HG03457 (cell line): ENCODE data around the gene ALDH3A2.
"Not testable (repeated sequence)": the region's sequence is repeated elsewhere in the genome, so short reads cannot be mapped to it uniquely, and the experiment has no call there.

Experiments used
- ATAC-seq: cut with Tn5 transposase; IDR thresholded peaks from one replicate; pipeline ENCODE4 v1.9.1; 2021; ENCODE audit warnings: moderate number of reproducible peaks; ENCODE audit not compliant: unreplicated experiment

The ALDH3A2 gene

DNA sequence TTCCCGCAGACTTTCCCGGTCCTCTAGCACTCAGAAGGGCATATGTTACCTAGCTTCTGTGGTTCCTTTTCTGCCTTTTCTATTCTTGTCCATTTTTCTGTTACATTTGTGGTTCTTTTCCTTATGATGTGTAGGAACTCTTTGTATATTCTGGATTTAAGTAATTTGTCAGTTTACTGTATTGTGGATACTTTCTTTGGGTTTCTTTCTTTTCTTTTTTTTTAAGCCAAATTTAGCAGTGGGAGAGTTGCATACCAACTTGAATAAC, 657 bp downstream of the ALDH3A2 start:
- ATAC-seq, result no peak

DNA sequence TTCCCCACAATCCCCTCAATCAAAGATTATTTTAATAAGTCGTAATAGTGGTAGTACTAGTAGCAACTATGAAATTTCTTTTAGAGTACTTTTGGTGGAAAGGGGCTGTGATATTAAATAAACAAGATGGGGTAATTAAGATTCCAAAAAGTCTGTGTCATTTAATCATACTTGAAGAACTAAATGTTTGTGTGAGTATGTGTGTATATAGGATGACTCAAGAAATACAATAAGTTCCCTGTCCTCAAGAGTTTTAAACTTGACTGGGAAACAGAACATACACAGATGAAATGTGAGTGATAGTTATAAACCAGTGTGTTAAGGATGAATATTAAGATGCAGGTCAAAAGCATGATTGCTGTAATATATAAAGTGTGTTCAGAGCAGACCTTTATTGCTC, 2.3 kb downstream of the ALDH3A2 start:
- ATAC-seq, result no peak

DNA sequence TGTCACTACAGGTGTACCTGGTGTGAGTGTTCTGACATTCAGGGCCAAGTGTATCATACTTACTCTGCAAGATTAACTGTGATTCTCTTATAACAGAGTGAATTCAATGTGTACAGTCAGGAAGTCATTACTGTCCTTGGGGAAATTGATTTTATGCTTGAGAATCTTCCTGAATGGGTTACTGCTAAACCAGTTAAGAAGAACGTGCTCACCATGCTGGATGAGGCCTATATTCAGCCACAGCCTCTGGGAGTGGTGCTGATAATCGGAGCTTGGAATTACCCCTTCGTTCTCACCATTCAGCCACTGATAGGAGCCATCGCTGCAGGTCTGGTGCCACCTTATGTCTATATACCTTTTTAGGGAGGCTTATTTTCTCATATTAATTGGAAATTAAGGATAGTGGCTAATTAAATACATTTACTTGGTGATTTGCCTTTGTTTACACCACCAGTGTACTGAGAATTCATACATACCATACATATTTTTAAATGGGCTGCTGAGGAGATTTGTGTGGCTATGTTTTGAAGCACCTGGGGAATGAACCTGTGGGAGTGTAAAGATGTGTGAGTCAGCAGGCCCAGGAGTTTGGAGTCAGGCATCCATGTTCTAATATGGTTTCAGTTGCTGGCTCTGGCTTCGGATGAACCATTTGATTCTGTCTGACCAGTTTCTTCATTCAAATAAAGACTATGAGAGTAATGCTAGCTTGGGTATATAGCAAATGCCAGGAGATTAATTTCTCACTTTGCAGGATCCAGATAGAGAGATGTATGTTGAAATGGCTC, 3.1 kb downstream of the ALDH3A2 start:
- ATAC-seq, result no peak

DNA sequence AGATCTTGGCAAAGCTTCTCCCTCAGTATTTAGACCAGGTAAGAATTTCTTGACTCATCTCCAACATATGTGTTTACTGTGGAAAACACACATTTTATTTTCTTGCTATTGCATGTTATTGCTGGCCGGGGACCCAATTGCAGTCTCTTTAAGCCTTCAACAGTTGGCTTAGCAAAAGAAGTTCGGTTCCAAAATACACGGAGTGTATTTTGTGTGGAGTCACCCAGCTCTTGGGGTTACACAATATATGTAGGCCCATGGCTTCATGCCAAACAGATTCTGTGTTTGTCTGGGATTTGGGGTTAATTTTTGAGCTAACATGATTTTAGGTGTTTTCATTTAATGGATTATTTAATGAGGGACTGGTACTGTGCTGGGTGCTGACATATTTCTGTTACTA, 4.0 kb downstream of the ALDH3A2 start:
- no peak for ATAC-seq

DNA sequence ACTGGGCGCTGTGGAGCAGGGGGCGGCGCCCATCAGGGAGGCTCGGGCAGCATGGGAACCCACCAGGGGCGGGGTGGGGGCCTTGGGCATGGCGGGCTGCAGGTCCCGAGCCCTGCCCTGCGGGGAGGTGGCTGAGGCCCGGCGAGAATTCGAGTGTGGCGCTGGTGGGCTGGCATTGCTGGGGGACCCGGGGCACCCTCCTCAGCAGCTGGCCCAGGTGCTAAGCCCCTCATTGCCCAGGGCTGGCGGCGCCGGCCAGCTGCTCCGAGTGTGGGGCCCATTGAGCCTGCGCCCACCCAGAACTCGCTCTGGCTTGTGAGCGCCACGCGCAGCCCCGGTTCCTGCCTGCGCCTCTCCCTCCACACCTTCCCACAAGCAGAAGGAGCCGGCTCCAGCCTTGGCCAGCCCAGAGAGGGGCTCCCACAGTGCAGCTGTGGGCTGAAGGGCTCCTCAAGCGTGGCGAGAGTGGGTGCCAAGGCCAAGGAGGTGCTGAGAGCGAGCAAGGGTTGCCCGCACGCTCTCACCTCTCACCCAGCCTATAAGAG, 5.9 kb downstream of the ALDH3A2 start:
- ATAC-seq, result no peak

DNA sequence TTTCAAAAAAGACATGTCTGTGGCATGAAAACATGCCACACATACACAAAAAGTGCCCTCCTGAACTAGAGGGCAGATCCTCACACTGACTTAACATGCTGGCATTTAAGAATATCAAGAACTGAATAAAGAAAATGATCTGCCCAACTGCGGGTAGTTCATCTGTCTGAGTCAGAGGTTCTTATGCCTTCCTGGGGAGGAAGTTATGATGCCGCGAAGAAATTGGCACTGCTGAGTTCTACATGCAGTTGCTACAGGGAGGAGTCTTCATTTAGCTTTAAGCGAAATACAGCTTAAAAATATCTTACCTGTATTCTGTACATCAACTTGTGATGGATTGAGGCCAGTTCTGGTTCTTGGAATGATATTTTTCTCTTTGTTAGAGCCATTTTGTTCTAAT, 6.3 kb downstream of the ALDH3A2 start:
- ATAC-seq, result no peak

DNA sequence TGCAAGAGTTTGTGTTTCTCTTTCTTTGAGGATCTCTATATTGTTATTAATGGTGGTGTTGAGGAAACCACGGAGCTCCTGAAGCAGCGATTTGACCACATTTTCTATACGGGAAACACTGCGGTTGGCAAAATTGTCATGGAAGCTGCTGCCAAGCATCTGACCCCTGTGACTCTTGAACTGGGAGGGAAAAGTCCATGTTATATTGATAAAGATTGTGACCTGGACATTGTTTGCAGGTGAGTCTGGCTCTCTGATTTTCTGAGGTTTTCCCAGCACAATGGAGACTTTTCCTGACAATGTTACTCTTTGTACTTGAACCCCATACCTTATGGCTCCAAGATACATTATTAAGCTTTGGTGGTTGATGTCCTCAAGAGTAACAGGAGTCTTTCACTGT, 7.8 kb downstream of the ALDH3A2 start:
- ATAC-seq, result no peak

DNA sequence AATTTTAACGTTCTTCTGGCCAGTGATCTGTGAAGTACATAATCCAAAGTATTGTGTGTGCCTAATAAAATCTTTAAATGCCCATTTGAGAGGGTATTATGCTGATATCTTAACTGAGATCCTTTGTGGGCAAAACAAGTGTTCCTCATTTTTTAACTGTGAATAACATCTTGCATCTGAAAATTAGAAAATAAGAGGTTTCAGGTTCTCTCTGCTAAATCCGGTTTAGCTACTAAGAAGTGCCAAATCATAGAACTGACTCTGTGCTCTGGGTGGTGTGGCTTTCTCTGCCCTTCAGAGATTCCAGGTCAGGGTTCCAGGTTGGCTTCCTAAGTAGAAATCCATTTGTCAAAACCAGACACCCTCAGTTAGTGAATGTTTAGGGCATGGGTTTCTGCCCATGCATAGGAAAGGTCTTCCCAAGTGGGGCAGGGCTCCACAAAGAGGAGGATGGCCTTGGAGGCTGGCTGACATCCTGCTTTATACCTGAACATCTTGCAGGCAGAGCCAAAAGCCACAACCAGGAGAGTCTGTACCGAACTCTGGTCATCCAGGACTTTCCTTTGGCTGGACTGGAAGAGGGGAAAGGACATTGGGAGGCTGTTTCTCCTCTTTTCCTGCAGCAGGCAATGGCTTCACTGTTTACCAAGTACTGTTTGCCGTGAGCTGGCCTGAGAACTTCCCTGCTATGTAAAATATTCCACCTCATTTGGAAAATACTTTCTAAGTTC, 8.5 kb downstream of the ALDH3A2 start:
- ATAC-seq, result no peak

DNA sequence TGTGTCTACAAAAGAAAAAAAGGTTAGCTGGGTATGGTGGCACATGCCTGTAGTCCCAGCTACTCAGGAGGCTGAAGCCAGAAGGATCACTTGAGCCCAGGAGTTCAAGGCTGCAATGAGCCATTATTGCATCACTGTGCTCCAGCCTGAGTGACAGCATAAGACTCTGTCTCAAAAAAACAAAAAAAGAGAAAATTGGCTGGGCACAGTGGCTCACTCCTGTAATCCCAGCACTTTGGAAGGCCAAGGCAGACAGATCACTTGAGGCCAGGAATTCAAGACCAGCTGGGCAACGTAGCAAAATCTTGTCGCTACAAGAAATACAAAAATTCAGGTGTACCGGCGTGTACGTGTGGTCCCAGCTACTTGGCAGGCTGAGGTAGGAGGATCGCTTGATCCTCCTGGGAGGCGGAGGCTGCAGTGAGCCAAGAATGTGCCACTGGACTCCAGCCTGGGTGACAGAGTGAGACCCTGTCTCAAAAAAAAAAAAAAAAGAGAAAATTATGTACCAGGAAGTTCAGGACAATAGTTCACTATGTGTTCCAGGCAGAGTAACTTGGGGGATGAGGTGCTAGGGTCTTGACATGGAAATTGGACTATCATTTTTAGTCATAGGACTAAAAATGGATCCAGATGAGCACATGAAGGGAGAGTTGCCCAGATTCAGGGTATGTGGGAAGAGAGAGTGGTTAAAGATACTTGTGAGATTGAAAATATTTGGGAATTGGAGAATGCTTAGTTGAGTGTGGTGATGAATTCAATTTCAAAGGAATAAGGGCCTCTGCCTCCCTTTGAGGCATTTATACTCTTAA, 11.0 kb downstream of the ALDH3A2 start:
- no peak for ATAC-seq

DNA sequence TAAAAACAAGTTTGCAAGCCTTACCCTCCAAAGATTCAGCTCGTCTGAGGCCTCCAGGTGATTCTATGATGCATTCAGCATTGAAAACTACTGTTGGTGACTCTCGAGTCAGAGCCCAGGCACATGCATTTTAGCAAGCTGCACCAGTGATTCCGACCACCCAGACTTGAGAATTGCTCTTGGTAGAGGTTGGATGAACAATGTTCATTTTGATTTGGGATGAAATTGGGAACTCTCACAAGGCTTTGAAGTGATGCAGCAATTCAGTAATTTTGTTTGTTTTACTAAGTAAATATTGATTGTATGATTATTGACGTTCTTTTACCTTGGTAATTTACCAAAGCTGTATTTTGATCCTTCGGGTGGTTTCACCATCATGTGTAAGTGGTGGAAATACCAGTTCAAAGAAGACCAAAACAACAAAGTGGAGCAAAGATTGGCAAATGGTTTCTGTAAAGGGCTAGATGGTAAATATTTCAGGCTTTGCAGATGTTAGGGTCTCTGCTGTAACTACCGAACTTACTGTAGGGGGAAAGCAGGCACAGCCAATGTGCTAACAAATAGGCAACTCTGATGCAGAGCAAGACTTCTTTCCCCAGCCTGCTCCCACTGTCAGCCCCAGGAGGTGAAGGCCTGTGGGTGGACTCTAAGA, 11.8 kb downstream of the ALDH3A2 start:
- ATAC-seq, result no peak

DNA sequence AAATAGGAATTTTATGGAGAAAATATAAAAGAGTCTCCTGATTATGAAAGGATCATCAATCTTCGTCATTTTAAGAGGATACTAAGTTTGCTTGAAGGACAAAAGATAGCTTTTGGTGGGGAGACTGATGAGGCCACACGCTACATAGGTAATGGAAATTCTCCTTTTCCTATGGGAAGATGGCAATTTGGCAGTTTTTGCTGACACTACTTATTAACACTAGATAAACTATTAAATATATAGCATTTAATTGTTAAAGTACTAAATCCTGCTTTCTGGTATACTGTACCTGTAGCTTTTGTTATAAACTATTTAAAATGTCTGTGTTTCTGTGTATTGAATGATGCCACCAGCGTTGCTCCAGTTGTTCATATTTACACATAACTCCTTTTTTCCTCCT, 12.6 kb downstream of the ALDH3A2 start:
- ATAC-seq, result no peak

DNA sequence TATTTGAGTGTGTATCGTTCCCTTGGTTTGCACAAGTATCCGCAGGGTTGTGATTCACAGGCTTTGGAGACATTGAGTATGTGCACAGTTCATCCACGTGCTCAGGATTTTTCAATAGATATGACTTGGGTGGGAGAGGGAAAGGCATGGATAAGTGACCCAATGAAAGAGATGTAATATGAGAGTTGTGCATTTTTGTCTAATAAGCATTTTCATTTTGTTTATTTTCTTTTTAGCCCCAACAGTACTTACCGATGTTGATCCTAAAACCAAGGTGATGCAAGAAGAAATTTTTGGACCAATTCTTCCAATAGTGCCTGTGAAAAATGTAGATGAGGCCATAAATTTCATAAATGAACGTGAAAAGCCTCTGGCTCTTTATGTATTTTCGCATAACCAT, 14.5 kb downstream of the ALDH3A2 start:
- ATAC-seq, result no peak

DNA sequence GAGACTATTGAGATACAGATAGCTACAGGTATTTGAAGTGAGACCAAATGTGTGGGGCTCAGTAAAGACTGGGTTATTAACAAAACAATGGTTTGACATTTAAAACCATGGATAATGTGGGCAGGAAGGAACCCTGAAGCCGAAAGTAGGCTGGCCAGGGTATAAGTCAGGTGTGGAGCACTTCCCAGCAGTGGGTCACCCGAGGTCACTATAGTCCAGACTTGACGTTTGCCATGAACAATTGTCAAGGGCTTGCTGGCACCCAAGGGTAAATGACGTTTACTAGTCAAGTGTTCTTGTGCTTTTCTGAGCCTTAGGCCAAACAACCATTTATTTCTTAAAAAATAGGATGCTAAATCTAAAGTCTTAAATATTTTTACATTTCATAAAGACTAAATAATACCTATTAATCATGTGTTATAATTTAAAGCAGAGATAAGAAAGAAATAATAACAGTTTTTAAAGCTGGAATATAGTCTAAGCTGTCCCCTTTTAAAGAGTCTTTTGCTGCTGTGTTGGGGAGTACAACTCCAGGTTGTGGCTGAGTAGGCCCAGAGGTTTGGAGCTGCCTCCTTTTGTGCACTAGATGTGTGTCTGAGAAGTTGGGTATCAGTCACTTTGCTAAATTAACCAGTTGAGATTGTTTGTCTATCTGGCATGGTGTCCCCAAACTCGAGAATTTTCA, 15.7 kb downstream of the ALDH3A2 start:
- ATAC-seq, result no peak

DNA sequence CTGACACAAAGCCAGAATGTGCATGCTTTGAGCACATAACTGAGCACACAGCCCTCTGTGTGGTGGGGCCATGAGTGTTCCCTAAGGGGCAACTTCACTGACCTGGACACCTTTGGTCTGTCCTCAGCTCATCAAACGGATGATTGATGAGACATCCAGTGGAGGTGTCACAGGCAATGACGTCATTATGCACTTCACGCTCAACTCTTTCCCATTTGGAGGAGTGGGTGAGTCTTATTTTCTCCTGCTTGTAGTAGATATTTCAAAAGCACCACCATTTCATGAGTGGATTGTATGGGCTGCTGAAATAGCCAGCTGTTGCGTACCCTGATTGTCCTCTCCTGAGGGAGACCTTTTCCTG, 16.2 kb downstream of the ALDH3A2 start:
- ATAC-seq, result no peak

DNA sequence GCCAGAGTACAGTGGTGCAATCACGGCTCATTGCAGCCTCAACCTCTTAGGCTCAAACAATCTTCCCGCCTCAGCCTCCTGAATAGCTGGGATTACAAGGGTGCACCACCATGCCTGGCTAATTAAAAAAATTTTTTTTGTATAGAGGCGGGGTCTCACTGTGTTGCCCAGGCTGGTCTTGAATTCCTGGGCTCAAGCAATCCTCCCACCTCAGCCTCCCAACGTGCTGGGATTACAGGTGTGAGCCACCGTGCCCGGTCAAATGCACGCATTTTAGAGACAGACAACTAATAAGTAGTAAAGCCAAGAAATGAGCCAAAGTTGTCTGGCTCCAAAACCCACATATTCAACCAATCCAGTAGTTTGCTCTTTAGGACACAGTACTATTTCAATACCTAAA, 21.1 kb downstream of the ALDH3A2 start:
- not testable (repeated sequence) for ATAC-seq

DNA sequence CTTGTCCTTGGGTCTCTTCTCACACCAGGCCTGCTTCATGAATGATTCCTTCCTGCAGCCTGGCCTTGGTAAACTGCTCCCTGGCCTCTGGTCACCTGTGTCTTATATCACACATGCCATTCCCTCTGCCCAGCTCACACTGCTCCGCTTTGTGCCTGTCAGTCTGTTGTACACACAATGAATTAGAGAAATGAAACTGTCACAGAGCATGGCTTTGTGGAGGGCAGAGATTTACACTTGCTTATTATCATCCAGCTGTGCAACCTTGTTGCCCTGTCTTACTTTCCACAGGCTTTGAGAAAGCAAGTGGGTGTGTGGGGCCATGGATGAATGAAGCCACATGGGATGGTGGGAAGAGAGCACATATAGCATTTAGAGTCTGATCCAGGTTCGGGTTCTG, 22.4 kb downstream of the ALDH3A2 start:
- no peak for ATAC-seq

DNA sequence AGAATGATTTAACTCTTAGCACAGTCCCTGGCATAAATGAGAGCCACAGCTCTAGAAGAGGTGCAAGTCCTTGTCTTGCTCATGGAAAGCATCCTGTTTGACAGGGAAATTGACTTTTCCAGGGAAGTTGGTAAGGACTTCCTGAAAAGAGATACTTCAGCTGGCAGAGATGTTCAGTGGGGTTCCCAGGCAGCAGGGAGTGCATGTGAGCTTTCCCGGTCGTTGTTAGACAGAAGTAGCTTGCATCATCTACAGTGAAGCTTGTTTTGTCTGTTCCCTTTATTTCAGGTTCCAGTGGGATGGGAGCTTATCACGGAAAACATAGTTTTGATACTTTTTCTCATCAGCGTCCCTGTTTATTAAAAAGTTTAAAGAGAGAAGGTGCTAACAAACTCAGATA, 22.9 kb downstream of the ALDH3A2 start:
- ATAC-seq, result no peak

DNA sequence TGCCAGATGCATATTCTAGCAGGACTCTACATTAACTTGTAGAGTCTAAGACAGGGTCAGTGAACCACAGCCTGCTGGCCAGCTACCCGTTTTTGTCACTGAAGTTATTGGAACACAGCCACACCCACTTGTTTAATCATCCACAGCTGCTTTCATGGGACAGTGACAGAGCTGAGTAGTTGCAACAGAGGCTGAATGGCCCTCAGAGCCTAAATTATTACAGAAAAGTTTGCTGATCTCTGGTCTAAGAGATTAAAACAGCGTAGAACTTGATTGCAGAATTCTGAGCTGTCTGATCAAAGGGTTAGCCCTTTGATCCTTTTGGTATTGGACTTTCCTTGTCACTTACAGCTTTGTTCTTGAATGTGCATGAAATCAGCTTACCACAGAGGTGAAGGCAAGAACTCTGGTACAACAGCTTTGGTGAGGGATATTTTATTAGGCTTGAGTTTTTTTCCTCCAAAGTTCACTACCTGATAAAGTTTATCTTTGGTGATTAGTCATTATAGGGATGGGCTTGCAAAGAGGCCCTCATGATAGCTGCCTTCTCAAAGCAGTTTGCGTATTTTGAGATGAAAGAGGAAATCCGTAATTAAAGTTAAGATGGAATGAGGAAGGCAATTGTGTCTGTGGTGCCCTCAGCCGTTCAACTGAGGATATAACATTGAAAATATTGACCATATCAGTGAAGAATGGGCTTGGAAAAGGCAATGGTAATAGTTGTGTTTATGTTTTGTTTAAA, 23.6 kb downstream of the ALDH3A2 start:
- ATAC-seq, result no peak

DNA sequence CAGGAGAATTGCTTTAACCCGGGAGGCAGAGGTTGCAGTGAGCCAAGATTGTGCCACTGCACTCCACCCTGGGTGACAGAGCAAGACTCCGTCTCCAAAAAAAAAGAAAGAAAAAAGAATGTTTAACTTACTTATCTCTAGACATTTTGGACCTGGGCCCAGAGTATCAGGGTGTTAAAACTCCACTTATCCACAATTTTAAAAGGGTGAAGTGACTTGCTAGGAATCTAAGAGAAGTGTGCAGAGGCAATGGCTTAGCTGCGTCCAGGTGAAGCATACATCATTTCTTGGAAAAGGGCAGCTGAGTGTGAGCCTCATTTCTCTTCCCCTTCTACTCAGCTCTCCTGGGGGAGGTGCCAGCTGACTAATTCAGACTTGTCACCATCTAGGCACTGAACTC, 25.1 kb downstream of the ALDH3A2 start:
- ATAC-seq, result no peak

DNA sequence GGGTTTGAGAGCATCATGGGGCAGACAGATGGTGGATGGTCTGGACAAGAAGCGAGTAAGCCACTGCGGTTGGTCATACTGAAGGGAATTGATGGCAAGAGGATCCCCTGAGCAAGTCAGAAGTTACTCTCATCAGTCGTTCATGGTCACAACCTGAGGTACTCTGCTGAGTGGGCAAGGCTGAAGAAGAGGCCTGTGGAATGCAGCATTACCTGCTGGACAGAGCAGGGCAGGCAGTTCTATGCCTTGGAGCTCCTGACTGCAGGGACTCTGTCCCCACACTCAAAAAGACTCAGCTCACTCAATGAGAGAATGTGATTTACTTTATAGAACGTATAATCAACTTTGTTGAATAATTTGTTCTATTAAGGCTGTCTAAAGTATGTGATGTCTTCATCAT, 28.3 kb downstream of the ALDH3A2 start:
- no peak for ATAC-seq
